Measurements from ENCODE around the gene MSANTD3. TPM values are rescaled to one million over a fixed set of nuclear protein-coding genes. Genes with fewer than 3 reads are reported as not detected.

The MSANTD3 gene
- total RNA-seq, 1 donor from 2014 or later: 28.2 TPM

Other genes starting within 250 kb of the MSANTD3 start
- gene TEX10, start 74.2 kb upstream of the MSANTD3 start, total RNA-seq (ENCODE audit: insufficient read depth, low replicate concordance): 21.7 TPM
- not detected for gene TMEFF1, start 46.0 kb downstream of the MSANTD3 start, total RNA-seq (ENCODE audit: insufficient read depth, low replicate concordance)
- gene CAVIN4, start 150.9 kb downstream of the MSANTD3 start, total RNA-seq (ENCODE audit: insufficient read depth, low replicate concordance): 2.4 TPM